GM21825 (cell line): ENCODE measurements around the gene SRRM1.
"Not testable (repeated sequence)": the region's sequence is repeated elsewhere in the genome, so short reads cannot be mapped to it uniquely, and the experiment has no call there.

Experiments used
- ATAC-seq: cut with Tn5 transposase; IDR thresholded peaks from one replicate; pipeline ENCODE4 v1.9.1; 2021; ENCODE audit warnings: mild to moderate bottlenecking, moderate library complexity; ENCODE audit not compliant: unreplicated experiment

Gene SRRM1

DNA sequence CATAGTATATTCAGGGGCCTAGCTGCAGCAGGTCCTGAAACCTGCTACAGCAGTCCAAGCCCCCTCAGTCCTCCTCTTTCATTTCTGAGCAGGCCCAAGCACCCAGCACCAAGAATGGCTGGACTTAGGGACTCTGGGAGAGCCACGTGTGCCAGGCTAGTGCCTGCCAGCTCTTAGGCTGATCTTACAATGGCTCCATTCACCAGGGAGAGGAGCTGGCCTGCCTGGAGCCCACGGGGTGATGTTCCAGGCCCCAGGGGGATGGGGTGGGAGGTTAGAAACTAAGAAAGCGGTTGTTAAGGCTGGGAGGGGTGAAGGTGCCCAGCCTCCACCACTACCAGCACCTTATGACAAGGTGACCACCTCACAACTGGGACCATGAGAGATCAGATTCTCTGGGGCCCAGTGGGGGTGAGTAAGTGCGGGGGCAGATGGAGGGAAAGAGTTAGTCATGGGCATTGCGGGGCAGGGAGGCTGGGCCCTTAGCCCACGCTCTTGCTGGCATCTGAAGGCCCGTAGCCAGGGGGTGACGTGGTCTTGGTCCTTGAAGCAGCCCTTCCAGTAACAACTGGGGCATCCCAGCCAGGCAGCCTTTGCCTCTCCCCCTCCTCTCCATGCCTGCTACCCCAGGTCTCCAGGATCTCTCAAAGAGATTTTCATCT is 71.9 kb downstream of the SRRM1 start:
- no peak for ATAC-seq

DNA sequence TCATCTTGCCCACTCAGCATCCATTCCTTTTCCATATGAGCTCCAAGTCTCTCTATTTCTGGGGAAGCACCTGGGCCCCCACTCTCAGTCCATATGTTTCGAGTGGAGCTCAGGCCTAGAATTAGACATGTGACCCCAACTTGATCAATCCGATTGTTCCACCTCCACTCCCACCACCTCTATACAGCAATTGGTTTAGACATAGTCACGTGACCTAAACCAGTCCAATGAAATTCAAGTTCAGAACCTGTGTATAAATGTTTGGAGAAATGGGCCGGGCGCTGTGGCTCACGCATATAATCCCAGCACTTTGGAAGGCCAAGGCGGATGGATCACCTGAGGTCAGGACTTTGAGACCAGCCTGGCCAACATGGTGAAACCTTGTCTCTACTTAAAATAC is 72.6 kb downstream of the SRRM1 start:
- no peak for ATAC-seq

DNA sequence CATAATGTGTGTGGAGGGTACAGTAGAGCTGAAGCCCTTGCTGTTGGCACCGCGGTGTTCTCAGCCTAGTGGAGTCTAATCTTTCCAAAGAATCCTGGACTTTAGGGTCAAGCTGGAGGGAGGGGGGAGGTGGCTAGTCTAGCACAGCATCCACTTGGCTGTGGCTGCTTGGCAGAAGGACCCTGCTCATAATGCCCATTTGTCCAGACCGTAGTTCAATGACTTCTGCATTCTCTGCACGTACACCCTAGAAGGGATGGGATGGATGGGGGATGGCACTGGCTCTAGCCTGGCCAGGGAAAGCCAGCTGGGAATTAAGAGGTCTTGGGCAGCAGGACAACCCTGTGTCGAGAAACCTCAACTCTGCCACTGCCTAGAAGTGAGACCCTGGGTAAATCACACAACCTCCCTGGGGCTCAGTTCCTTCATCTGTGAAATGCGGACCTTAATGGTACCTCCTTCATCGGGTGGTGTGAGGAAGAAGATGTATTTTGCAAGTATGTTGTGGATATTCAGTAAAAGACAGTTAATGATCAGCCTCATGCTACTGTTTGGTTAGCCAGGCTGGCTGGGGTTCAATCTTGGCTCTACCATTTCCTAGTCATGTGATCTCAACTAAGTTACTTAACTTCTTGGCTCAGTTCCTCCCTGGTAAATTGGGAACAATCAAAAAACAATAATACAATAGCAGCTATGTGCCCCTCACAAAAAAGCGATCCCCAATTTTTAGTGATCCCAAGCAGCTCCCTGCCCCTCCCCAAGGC is 75.0 kb downstream of the SRRM1 start:
- ATAC-seq = no peak

DNA sequence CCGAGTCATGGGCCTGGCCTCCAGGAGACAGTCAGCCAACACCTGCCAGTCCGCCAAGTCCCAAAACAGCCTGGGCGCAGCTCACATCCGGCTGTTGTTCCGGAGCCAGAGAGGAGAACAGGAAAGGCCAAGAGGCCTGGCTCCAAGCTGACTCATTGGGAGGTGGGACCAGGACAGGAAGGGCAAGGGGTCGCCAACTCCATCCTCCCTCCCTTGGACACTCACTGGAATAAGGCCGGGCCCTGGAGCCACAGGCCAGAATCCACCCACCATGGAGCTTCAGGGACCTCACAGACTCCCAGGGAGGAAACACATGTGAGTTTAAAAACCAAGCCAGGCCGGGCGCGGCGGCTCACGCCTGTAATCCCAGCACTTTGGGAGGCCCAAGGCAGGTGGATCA is 77.0 kb downstream of the SRRM1 start:
- no peak for ATAC-seq

DNA sequence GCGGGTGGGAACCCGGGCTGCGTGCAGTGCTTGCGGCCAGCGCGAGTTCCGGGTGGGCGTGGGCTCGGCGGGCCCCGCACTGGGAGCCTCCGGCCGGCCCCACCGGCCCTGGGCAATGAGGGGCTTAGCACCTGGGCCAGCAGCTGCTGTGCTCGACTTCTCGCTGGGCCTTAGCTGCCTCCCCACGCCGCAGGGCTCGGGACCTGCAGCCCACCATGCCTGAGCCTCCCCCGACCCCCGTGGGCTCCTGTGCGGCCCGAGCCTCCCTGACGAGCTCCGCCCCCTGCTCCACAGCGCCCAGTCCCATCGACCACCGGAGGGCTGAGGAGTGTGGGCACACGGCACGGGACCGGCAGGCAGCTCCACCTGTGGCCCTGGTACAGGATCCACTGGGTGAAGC is 78.4 kb downstream of the SRRM1 start:
- ATAC-seq = no peak

DNA sequence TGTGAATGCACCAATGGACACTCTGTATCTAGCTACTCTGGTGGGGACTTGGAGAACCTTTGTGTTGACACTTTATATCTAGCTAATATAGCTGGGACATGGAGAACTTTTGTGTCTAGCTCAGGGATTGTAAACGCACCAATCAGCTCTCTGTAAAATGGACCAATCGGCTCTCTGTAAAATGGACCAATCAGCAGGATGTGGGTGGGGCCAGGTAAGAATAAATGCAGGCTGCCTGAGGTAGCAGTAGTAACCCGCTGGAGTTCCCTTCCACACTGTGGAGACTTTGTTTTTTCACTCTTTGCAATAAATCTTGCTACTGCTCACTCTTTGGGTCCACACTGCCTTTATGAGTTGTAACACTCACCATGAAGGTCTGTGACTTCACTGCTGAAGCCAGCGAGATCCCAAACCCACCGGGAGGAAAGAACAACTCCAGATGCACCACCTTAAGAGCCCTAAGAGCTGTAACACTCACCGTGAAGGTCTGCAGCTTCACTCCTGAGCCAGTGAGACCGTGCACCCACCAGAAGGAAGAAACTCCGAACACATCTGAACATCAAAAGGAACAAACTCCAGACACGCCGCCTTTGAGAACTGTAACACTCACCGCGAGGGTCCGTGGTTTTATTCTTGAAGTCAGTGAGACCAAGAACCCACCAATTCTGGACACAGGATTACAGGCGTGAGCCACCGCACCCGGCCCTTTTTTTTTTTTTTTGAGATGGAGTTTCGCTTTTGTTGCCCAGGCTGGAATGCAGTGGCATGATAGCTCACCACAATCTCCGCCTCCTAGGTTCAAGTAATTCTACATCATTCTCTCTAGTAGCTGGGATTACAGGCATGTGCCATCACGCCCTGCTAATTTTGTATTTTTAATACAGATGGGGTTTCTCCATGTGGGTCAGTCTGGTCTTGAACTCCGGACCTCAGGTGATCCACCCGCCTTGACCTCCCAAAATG is 79.3 kb downstream of the SRRM1 start:
- not testable (repeated sequence) for ATAC-seq
